Measurements from ENCODE around the gene CFP.

CFP gene

DNA sequence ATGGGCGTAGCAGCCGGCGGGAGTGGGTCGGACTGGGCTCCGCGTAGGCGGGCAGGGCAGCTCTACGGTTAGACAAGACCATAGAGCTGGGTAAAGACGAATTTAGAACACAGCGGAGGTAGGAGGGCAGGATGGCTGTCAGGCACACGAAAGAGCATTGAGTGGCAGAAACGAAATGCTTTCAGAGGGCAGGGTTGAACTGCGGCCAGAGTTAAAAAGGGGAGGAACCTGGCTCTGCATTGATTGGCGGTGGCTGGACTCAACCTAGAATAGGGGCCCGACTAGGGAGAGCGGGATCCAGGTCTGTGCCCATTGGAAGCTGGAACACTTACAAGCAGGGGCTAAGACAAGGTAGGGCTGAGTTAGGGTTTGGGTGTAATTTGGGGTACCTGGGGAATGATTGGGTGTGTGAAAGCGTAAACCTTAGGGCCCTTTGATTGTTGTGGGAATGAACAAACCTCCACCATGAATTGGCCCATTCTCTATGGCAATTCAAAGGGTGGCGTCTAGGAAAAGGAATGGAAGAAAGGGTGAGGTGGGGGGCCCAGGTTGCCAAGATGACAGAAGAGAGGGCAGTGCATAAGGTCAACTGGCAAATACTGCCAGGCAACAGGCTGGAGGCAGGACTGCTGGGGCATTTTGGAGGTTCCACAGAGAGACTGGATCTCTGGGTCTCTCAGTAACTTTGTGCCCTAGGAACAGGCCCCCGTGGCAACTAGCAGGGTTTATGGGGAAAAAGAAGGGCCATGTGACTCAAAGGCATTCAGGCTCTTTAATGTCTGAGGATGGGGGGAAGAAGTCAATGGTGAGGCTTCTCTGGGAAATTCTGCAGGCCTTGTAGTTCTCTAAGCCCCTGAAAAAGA, 21.5 kb upstream of the CFP start:
- peaks cover 0 to 4% of the 10 kb centered on the region in 2 donors for H3K27me3 ChIP-seq (ENCODE audit: control insufficient read depth in 1 of 2, insufficient read depth in 2 of 2, low read length in 2 of 2)
- H3K36me3 ChIP-seq (ENCODE audit: control insufficient read depth in 2 of 2, insufficient read depth in 2 of 2, low read length in 2 of 2), result peaks cover 4 to 9% of the 10 kb centered on the region in 2 donors
- H3K9ac ChIP-seq (ENCODE audit: low read length in 2 of 2), result peak overlapping the region; percentile 38 to 51
- H3K27ac ChIP-seq (ENCODE audit: low read length), result peak overlapping the region; percentile 58
- H3K9me3 ChIP-seq (ENCODE audit: control insufficient read depth in 2 of 2, low read length in 2 of 2), result no peaks in the 10 kb centered on the region
- peaks cover 11% of the 10 kb centered on the region for H3K4me1 ChIP-seq (ENCODE audit: control insufficient read depth, insufficient read depth, low read length)
- peak overlapping the region; percentile 55 to 72 for H3K4me3 ChIP-seq (ENCODE audit: low read length in 2 of 2)

- peak within 1 kb of the TSS; percentile 76 to 79 for H3K4me3 ChIP-seq (ENCODE audit: low read length in 2 of 2)
- H3K9me3 ChIP-seq (ENCODE audit: control insufficient read depth in 2 of 2, low read length in 2 of 2), result no peaks in the 10 kb centered on the region
- H3K36me3 ChIP-seq (ENCODE audit: control insufficient read depth in 2 of 2, insufficient read depth in 2 of 2, low read length in 2 of 2), result peaks cover 4% of the 10 kb centered on the region in 2 donors
- H3K27ac ChIP-seq (ENCODE audit: low read length), result peak within 1 kb of the TSS; percentile 58
- H3K4me1 ChIP-seq (ENCODE audit: control insufficient read depth, insufficient read depth, low read length), result peaks cover 11% of the 10 kb centered on the region
- peaks cover 0 to 5% of the 10 kb centered on the region in 2 donors for H3K27me3 ChIP-seq (ENCODE audit: control insufficient read depth in 1 of 2, insufficient read depth in 2 of 2, low read length in 2 of 2)
- peak within 1 kb of the TSS; percentile 69 to 80 for H3K9ac ChIP-seq (ENCODE audit: low read length in 2 of 2)
Observed at GRCh38 chrX:47650164-47651042, 20.7 kb upstream of the CFP start, which contains the start of gene ELK1. Gene ELK1 (minus strand): TSS chrX:47650563. CDS start chrX:47641441, 9,122 bp downstream.

DNA sequence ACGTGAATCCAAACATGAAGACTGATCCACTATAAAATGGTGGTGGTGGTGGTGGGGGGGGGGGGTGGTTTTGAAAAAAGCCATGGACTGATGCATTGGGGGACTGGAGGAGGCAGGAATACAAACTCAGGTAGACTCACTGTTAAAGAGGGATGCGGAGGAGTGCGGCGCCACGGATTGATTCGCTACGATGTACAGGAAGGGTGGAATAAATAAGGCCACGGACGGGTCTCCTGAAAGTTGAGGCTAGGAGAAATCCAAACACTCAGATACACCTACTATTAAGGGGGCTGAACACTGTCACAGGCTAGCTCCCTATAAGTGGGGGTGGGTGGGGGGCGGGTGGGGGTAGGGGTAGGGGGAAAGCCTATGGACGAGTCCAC, 20.0 kb upstream of the CFP start:
- Histone ChIP-seq H3K27me3 (ENCODE audit: control insufficient read depth in 1 of 2, insufficient read depth in 2 of 2, low read length in 2 of 2) (peaks cover 0 to 5% of the 10 kb centered on the region in 2 donors), H3K4me3 (ENCODE audit: low read length in 2 of 2) (peak overlapping the region; percentile 40 to 79), H3K9ac (ENCODE audit: low read length in 2 of 2) (peak overlapping the region in 1 of 2 donors; percentile 80), H3K36me3 (ENCODE audit: control insufficient read depth in 2 of 2, insufficient read depth in 2 of 2, low read length in 2 of 2) (peaks cover 4% of the 10 kb centered on the region in 2 donors), H3K4me1 (ENCODE audit: control insufficient read depth, insufficient read depth, low read length) (peaks cover 11% of the 10 kb centered on the region), H3K9me3 (ENCODE audit: control insufficient read depth in 2 of 2, low read length in 2 of 2) (no peaks in the 10 kb centered on the region), H3K27ac (ENCODE audit: low read length) (no peak overlapping the region)

DNA sequence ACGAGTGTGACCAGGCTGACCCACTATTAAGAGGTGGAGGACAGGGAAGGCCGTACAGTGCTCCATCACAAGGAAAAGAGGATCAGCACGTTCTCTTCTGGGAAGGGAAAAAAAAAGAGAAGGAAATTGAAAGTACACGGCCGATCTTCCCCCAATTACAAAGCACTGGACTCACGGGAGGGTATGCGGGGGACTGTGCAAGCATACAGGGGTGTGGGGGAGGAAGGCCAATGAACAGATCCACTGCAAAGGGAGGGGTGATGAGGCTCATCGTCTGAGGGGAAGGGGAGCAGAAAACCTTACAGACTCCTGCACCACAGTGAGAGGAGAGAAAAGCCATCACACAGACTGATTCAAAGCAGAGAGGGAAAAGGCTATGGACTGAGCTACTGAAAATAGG, 19.5 kb upstream of the CFP start:
- no peak overlapping the region for H3K27ac ChIP-seq (ENCODE audit: low read length)
- peak overlapping the region; percentile 29 to 38 for H3K9ac ChIP-seq (ENCODE audit: low read length in 2 of 2)
- H3K27me3 ChIP-seq (ENCODE audit: control insufficient read depth in 1 of 2, insufficient read depth in 2 of 2, low read length in 2 of 2), result peaks cover 0 to 5% of the 10 kb centered on the region in 2 donors

DNA sequence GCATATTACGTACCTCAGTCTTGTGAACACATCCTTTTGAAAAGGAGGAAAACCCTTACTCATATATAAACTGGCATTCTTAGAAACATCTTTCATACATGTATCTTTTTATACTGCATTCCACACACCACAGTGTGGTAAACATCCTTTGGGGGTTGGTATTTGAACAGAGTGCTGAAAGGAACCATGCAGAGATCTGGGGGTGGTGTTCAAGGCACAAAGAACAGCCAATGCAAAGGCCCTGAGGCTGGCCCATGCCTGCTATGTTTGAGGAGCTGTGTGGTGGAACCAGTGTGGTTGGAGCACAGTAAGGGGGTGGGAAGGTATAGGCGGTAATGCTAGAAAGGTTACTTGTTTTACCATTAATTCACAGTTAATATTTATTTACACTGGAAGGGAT, 18.6 kb upstream of the CFP start:
- Histone ChIP-seq H3K4me1 (ENCODE audit: control insufficient read depth, insufficient read depth, low read length) (peaks cover 15% of the 10 kb centered on the region), H3K9me3 (ENCODE audit: control insufficient read depth in 2 of 2, low read length in 2 of 2) (no peaks in the 10 kb centered on the region), H3K27ac (ENCODE audit: low read length) (no peak overlapping the region), H3K27me3 (ENCODE audit: control insufficient read depth in 1 of 2, insufficient read depth in 2 of 2, low read length in 2 of 2) (peaks cover 0 to 8% of the 10 kb centered on the region in 2 donors), H3K4me3 (ENCODE audit: low read length in 2 of 2) (no peak overlapping the region), H3K36me3 (ENCODE audit: control insufficient read depth in 2 of 2, insufficient read depth in 2 of 2, low read length in 2 of 2) (peaks cover 2 to 4% of the 10 kb centered on the region in 2 donors), H3K9ac (ENCODE audit: low read length in 2 of 2) (no peak overlapping the region)

More for the DNA sequence above, 19.5 kb upstream of the CFP start:
- H3K36me3 ChIP-seq (ENCODE audit: control insufficient read depth in 2 of 2, insufficient read depth in 2 of 2, low read length in 2 of 2), result peaks cover 4% of the 10 kb centered on the region in 2 donors
- no peaks in the 10 kb centered on the region for H3K9me3 ChIP-seq (ENCODE audit: control insufficient read depth in 2 of 2, low read length in 2 of 2)
- peaks cover 13% of the 10 kb centered on the region for H3K4me1 ChIP-seq (ENCODE audit: control insufficient read depth, insufficient read depth, low read length)
- H3K4me3 ChIP-seq (ENCODE audit: low read length in 2 of 2), result peak overlapping the region; percentile 40 to 79

- no peaks in the 10 kb centered on the region for H3K36me3 ChIP-seq (ENCODE audit: control insufficient read depth in 2 of 2, insufficient read depth in 2 of 2, low read length in 2 of 2)
- H3K27me3 ChIP-seq (ENCODE audit: control insufficient read depth in 1 of 2, insufficient read depth in 2 of 2, low read length in 2 of 2), result peaks cover 0 to 6% of the 10 kb centered on the region in 2 donors
- H3K9me3 ChIP-seq (ENCODE audit: control insufficient read depth in 2 of 2, low read length in 2 of 2), result no peaks in the 10 kb centered on the region
- H3K4me3 ChIP-seq (ENCODE audit: low read length in 2 of 2), result no peak overlapping the region
- no peak overlapping the region for H3K9ac ChIP-seq (ENCODE audit: low read length in 2 of 2)
- H3K4me1 ChIP-seq (ENCODE audit: control insufficient read depth, insufficient read depth, low read length), result peaks cover 15% of the 10 kb centered on the region
- no peak overlapping the region for H3K27ac ChIP-seq (ENCODE audit: low read length)
Observed at GRCh38 chrX:47646636-47647035, 16.9 kb upstream of the CFP start.

GRCh38 chrX:47645530-47645929, 15.8 kb upstream of the CFP start:
- H3K36me3 ChIP-seq (ENCODE audit: control insufficient read depth in 2 of 2, insufficient read depth in 2 of 2, low read length in 2 of 2), result no peaks in the 10 kb centered on the region
- H3K9me3 ChIP-seq (ENCODE audit: control insufficient read depth in 2 of 2, low read length in 2 of 2), result peaks cover 0 to 4% of the 10 kb centered on the region in 2 donors
- peaks cover 0 to 6% of the 10 kb centered on the region in 2 donors for H3K27me3 ChIP-seq (ENCODE audit: control insufficient read depth in 1 of 2, insufficient read depth in 2 of 2, low read length in 2 of 2)
- peaks cover 9% of the 10 kb centered on the region for H3K4me1 ChIP-seq (ENCODE audit: control insufficient read depth, insufficient read depth, low read length)
- H3K27ac ChIP-seq (ENCODE audit: low read length), result no peak overlapping the region
- no peak overlapping the region for H3K4me3 ChIP-seq (ENCODE audit: low read length in 2 of 2)
- no peak overlapping the region for H3K9ac ChIP-seq (ENCODE audit: low read length in 2 of 2)

GRCh38 chrX:47644557-47645091, 14.9 kb upstream of the CFP start:
- Histone ChIP-seq H3K27me3 (ENCODE audit: control insufficient read depth in 1 of 2, insufficient read depth in 2 of 2, low read length in 2 of 2) (peaks cover 0 to 6% of the 10 kb centered on the region in 2 donors), H3K4me3 (ENCODE audit: low read length in 2 of 2) (no peak overlapping the region), H3K9me3 (ENCODE audit: control insufficient read depth in 2 of 2, low read length in 2 of 2) (peaks cover 0 to 8% of the 10 kb centered on the region in 2 donors), H3K4me1 (ENCODE audit: control insufficient read depth, insufficient read depth, low read length) (peaks cover 9% of the 10 kb centered on the region), H3K36me3 (ENCODE audit: control insufficient read depth in 2 of 2, insufficient read depth in 2 of 2, low read length in 2 of 2) (peaks cover 0 to 4% of the 10 kb centered on the region in 2 donors), H3K27ac (ENCODE audit: low read length) (no peak overlapping the region), H3K9ac (ENCODE audit: low read length in 2 of 2) (no peak overlapping the region)

GRCh38 chrX:47643926-47644325, 14.2 kb upstream of the CFP start:
- Histone ChIP-seq H3K27me3 (ENCODE audit: control insufficient read depth in 1 of 2, insufficient read depth in 2 of 2, low read length in 2 of 2) (peaks cover 0 to 4% of the 10 kb centered on the region in 2 donors), H3K4me3 (ENCODE audit: low read length in 2 of 2) (no peak overlapping the region), H3K9me3 (ENCODE audit: control insufficient read depth in 2 of 2, low read length in 2 of 2) (peaks cover 0 to 8% of the 10 kb centered on the region in 2 donors), H3K9ac (ENCODE audit: low read length in 2 of 2) (no peak overlapping the region), H3K4me1 (ENCODE audit: control insufficient read depth, insufficient read depth, low read length) (peaks cover 5% of the 10 kb centered on the region), H3K27ac (ENCODE audit: low read length) (no peak overlapping the region), H3K36me3 (ENCODE audit: control insufficient read depth in 2 of 2, insufficient read depth in 2 of 2, low read length in 2 of 2) (peaks cover 3 to 7% of the 10 kb centered on the region in 2 donors)

DNA sequence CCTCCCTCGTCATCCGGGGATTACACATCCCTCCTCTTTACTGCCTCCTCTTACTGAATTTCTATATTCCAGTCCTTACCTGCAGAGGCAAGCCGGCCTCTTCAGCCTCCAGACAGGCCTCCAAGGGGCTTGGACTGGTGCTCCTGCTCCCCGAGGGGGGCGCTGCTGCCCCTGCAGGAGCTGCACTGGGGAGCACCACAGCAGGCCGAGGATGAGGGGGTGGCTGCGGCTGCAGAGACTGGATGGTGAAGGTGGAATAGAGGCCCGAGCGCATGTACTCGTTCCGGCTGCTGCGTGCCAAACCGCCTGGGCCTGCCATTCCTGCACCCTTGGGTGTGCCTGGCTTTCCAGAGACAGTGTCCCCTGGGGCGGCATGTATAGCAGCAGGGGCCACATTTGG, 9.1 kb upstream of the CFP start:
- no peak overlapping the region for H3K4me3 ChIP-seq (ENCODE audit: low read length in 2 of 2)
- peaks cover 0 to 11% of the 10 kb centered on the region in 2 donors for H3K27me3 ChIP-seq (ENCODE audit: control insufficient read depth in 1 of 2, insufficient read depth in 2 of 2, low read length in 2 of 2)
- H3K36me3 ChIP-seq (ENCODE audit: control insufficient read depth in 2 of 2, insufficient read depth in 2 of 2, low read length in 2 of 2), result peaks cover 12 to 22% of the 10 kb centered on the region in 2 donors
- H3K9me3 ChIP-seq (ENCODE audit: control insufficient read depth in 2 of 2, low read length in 2 of 2), result peaks cover 0 to 8% of the 10 kb centered on the region in 2 donors
- no peak overlapping the region for H3K9ac ChIP-seq (ENCODE audit: low read length in 2 of 2)
- no peak overlapping the region for H3K27ac ChIP-seq (ENCODE audit: low read length)
- no peaks in the 10 kb centered on the region for H3K4me1 ChIP-seq (ENCODE audit: control insufficient read depth, insufficient read depth, low read length)
